Stimulated activated naive CD8-positive, alpha-beta T cell treated with anti-CD3 and anti-CD28 coated beads, Interleukin-15, Interleukin-2, amounts not matched to agents 100 U/mL and 50 U/mL, for 24 hours (primary cell): ENCODE measurements around the gene KIAA0513.
A peak's percentile ranks its signal among the peaks of the same experiment; 100 is the strongest.

Experiments used
- ATAC-seq: fragments of 150-1000 bp; cut with Tn5 transposase; one replicate; pipeline ENCODE4 v1.10.0; 2021
- DNase-seq: peaks from one replicate; pipeline ENCODE4 v3.0.0; 2021

The KIAA0513 gene

DNA sequence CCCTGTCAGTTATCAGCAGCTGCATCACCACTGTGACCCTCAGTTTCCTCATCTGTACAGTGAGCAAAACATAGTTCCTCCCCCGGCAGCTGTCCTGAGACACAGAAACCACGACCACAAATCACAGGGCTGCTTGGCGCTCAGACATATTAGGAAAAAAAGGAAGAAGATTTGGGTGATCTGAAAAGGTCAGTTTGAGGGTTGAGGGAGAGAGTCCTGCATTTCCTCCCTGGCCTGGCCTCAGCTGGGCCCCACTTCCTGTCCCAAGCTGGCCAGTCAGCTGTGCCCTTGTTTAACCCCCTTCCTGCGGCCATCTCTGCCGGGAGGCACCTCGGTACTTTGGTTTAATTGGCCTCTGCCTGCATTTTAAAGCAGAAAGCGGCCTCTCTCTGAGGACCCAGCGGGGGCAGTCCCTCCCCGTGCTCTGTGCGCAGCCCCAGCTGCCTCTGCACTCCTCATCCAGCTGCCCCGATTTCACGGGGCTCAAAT is 108.7 kb downstream of the KIAA0513 start:
- ATAC-seq = peak; percentile 28

DNA sequence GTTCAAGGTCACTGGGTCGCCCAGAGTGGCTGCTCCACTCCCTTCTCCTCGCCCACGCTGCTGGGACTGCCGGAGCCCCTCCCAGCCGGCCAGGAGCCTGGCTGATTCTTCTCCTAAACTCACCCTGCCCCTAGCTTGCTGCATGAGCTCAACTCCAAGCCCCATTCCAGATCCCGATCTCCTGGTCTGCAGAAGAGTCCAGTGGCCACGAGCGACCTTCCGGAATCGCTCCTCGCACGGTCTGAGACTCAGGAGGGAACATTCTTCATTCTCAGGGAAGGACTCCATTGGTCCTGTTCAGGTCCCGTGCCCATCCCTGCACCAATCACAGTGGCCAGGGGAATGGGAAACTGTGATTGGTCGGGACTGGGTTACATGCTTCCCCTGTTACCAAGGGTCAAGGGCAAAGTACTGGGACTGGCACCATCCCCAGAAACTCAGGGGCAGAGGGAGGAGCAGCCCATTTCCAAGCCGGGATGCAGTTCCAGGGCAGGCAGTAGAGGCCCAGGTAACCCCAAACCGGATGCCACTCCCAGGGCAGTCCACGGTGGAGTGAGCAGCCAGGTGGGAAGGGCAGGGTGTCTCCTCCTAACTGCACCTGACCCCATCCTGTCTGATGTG is 109.2 kb downstream of the KIAA0513 start:
- ATAC-seq = no peak
- no peak for DNase-seq

More for the DNA sequence above, 108.7 kb downstream of the KIAA0513 start:
- no peak for DNase-seq

DNA sequence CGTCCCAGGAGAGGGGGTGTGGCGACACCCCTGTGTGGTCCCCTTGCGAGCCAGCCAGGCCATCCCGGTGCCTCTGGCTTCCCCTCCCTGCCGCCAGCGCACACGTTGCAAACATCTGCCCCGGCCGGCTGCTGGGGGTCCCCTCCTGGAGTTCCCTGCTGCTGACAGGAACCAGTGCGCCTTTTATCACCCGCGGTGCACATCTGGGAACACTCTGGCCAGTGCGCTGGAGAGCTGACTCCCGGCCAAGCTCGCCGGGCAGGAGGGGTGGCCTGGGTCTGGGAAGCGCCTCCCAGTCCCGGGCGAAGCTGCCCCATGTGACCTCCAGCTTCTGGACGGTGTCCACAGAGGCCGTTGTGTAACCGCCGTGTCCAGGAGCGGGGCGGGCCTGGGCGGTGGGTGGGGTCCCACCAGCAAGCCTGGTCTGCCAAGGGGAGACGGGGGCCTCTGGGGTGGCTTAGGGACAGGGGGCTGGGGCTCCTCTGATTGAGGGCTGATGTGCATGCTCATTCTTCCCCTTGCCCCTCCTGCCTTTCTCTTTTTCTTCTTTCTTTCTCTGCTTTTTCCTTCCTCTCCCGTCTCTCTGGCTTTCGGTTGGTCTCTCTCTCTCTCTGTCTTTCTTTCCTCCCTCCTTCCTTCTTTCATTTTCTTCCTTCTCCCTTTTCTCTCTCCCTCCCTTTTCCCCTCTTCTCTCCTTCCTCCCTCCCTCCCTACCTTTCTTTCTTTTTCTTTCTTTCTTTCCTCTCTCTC is 109.9 kb downstream of the KIAA0513 start:
- no peak for DNase-seq
- no peak for ATAC-seq

DNA sequence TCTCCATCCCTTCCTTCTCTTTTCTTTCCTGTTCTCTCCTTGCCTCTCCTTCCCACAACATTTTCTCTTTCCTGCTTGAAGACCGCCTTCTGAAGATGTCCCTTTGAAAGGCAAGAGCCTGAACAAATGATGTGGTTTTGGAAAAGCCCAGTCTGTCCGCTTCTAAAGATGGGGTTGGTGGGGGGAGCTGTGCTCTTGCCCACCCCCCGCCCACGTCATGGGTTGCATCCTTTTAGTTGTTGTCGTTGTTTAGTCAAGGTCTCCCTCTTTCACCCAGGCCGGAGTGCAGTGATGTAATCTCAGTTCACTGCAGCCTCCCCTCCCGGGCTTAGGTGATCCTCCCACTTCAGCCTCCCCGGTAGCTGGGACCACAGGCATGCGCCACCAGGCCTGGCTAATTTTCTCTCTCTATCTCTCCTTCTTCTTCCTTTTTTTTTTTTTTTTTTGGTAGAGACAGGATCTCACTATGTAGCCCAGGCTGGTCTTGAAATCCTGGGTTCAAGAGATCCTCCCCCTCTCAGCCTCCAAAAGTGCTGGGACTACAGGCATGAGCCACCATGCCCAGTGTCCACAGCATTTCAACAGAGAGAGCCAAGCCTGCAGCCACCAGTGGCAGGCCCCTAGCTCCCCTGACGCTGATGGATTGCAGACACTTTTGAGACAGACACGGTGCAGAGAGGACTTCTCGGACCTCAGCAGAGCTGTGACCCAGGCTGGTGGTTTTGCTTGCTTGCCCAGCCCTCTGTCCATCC is 110.7 kb downstream of the KIAA0513 start:
- ATAC-seq = no peak
- no peak for DNase-seq

DNA sequence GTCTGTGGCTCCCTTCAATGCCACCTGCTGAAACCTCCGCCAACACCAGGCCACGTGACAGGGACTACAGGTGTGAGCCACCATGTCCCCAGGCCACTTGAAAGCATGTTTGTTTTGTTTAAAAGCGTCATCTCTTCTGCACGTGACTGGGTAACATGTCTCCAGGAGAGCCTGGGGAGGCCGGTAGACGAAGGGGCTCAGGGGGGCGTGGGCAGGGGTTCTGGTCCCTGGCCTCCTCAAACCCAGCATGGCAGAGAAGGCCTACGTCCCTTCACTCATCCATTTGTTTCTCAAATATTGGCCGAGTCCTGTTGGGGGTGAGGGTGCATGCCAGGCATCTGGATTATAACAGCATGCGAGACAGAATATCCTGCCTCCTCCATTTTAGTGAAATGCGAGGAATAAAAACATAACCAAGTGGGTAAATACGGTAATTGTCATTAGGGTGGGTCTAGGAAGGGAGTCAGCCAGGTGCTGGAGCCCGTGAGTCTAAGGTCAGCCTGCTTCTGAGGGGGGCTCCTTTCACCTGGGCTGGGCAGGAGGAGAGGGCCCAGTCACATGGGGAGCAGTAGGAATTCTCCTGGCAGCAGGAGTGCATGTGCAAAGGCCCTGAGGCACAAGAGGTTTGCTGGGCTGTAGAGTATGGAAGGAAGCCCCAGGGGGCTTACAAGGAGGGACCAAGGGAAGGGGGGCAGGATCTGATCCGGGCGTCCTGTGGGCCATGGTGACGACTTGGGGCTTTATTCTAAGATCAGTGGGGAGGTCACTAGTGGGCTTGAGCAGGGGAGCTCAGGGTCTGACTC is 111.4 kb downstream of the KIAA0513 start:
- DNase-seq (no peak), ATAC-seq (no peak)

DNA sequence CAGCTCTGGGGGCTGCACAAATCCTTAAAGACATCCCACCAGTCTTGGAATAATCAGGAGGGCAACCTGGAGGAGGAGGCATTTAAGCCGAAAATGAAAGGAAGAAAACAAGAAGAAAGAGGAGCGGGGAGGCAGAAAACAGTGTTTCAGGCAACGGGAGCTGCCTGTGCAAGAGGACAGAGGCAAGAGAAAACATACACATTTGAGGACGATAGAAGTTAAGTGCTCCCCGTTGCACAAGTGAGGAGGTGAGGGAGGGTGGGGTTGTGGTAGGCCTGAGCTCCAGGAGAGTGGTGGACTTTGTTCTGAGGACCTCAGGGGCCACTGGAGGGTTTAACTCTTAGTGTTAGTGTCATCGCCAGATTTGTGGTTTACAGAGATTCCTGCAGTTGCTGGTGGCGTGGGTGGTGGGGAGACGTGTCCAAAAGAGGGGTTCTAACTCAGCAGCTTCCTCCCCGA is 112.3 kb downstream of the KIAA0513 start:
- no peak for ATAC-seq
- no peak for DNase-seq

DNA sequence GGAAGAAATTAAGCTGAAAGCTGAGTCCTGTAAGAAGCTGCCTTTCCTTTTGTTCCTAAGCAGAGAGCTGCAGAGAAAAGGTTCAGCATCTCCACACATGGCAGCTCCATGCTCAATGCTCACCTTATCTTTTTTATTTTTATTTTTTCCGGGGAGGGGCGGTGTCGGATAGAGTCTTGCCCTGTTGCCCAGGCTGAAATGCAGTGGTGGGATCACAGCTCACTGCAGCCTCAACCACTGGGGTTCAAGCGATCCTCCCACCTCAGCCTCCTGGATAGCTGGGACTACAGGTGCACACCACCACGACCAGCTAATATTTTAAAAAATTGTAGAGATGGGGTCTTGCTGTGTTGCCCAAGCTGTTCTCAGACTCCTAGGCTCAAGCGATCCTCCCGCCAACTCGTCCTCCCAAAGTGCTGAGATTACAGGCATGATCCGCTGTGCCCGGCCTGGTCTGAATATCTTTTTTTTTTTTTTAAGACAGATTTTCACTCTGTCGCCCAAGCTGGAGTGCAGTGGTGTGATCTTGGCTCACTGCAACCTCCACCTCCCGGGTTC is 112.9 kb downstream of the KIAA0513 start:
- ATAC-seq = no peak
- DNase-seq = no peak

DNA sequence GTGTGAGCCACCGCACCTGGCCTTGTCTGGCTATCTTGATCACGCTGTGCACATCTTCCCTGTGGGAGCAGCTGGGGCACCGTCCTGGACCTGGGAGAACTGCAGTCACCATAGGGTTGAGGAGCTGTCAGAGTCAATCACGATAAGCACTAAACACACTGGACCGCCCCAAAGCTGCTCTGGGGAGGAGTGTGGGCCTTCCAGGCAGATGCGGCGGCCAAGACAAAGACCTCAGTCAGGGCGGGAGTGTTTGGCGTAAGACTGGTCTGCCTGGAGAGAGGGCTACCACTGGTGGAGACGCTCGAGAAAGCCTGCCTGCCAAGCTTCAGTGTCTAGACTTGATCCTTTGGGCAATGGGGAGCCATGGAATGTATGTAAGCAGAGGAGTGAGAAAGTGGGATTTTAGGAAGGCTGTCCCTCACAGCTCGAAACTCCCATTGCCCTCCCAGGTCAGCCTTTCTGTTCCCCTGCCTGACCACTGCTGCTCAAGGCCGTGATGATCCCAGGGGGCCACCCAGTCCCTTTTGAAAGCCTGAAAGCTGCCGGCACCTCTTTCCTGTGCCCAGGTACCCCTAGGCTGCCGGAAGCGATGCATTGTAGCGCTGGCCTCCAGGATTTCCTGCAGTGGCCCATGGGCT is 114.0 kb downstream of the KIAA0513 start:
- no peak for DNase-seq
- ATAC-seq = no peak

DNA sequence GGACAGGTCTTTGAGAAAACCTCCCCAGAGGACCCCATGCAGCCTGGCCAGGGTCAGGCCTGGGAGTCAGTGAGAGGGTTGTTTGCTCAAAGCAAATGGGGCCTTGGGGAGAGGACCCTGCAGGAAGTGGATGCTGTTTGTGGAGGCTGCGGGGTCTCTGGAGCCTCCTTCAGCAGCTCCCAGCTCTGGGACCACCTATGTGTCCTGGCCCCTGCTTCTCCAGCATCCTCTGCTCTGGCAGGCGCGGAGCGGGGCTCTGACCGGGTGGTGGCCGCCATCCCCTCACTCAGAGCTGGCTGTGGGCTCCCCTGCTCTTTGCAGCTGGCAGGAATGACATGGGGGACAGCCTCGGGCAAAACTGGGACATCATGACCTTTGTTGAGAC is 114.5 kb downstream of the KIAA0513 start:
- ATAC-seq = no peak
- DNase-seq = no peak

DNA sequence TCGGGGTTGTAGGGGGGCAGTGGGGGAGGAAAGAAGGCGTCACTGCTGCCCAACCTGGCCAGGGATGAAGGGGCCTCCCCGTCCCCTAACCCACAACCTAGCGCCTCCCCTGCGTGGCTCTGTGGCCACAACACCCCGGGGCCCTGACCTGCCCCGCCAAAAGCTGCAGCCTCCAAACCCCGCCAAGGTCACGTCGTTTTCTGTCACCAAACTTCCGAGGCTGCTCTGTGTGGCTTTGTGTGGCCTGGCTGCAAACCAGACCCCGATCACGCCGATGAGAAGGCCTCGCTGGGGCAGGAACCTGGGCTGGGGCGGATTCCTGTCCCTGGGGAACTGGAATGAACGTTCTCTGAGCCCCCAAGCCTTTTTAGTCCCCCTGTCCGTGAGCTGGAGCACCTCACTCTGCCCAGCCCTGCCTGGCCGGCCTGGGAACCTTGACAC is 115.2 kb downstream of the KIAA0513 start:
- no peak for ATAC-seq

More for the DNA sequence above, 115.2 kb downstream of the KIAA0513 start:
- no peak for DNase-seq
